K562 (cell line): ENCODE measurements around the gene PPM1G.

Experiments used
- CTCF ChIP-seq, 3 experiments: IDR thresholded peaks in 2 of 3; conservative IDR thresholded peaks in 1 of 3; 2 replicates each; pipeline ENCODE4 v1.5.1; 2011 to 2012; ENCODE audit warnings: low read length in 3 of 3, mild to moderate bottlenecking in 3 of 3, control low read depth in 2 of 3, improper control_type of control experiment in 1 of 3, inconsistent platforms in 1 of 3, low read depth in 1 of 3, mixed read lengths in 1 of 3, moderate library complexity in 1 of 3; ENCODE audit not compliant: insufficient read depth in 2 of 3
- MYNN ChIP-seq, 2 experiments: sonication (generic); formaldehyde crosslinking in 1 of 2; IDR thresholded peaks; 2 replicates each; pipeline versions ENCODE4 v1.5.0 to v1.6.1; 2016 to 2020; ENCODE audit warnings: antibody characterized with exemption in 1 of 2, missing genetic modification reagents in 1 of 2
- RBFOX2 ChIP-seq: fragments of 200-400 bp; formaldehyde crosslinking; IDR thresholded peaks from 2 replicates; pipeline ENCODE4 v1.6.1; 2017; ENCODE audit warnings: low read depth, mild to moderate bottlenecking, low read length, moderate library complexity
- SREBF2 ChIP-seq: sonication (generic); formaldehyde crosslinking; IDR thresholded peaks from 2 replicates; pipeline ENCODE4 v1.4.0; 2020; ENCODE audit warnings: mild to moderate bottlenecking, missing genetic modification reagents
- TEAD4 ChIP-seq, 2 experiments: sonication (generic) in 1 of 2; formaldehyde crosslinking in 1 of 2; IDR thresholded peaks; 2 replicates each; pipeline versions ENCODE4 v1.6.1 to v1.8.0; 2012 to 2022; ENCODE audit warnings: borderline replicate concordance in 1 of 2, inconsistent platforms in 1 of 2, low read length in 1 of 2, mild to moderate bottlenecking in 1 of 2, missing genetic modification reagents in 1 of 2
- ZNF263 ChIP-seq: sonication (generic); formaldehyde crosslinking; IDR thresholded peaks from 2 replicates; pipeline ENCODE4 v1.8.0; 2022; ENCODE audit warnings: mild to moderate bottlenecking, missing genetic modification reagents, borderline replicate concordance

- TF ChIP-seq SREBF2 (CRISPR knock-in tag) (no peak), TEAD4 (IDR thresholded peaks at IDR 0.05; ENCODE audit: low read length) (no peak), TEAD4 (CRISPR knock-in tag; IDR thresholded peaks at IDR 0.05; ENCODE audit: borderline replicate concordance) (no peak), ZNF263 (CRISPR knock-in tag) (no peak), RBFOX2 (no peak), CTCF (IDR thresholded peaks at IDR 0.05 in 2 of 3, conservative IDR thresholded peaks at IDR 0.05 in 1 of 3; ENCODE audit: insufficient read depth in 2 of 3, low read depth in 1 of 3, low read length in 3 of 3) (no peak), MYNN (IDR thresholded peaks at IDR 0.05) (no peak), MYNN (CRISPR knock-in tag; IDR thresholded peaks at IDR 0.05) (no peak)
Observed at GRCh38 chr2:27347641-27348040, 61.8 kb downstream of the PPM1G start.
